Mesothelial cell of epicardium (in vitro differentiated cells): Measurements from ENCODE around the gene KAT8. TPM values are rescaled to one million over a fixed set of nuclear protein-coding genes. Genes with fewer than 3 reads are reported as not detected.

Source experiments
- DNase-seq, 2 experiments: peaks; one replicate each; pipeline ENCODE4 v3.0.0; 2021; ENCODE audit warnings: low spot score in 2 of 2; ENCODE audit not compliant: unreplicated experiment in 2 of 2
- H3K27ac Mint-ChIP-seq: 2 replicates; pipeline ENCODE4 v1.8.0; 2021; ENCODE audit warnings: mixed read lengths
- H3K27me3 Mint-ChIP-seq: 2 replicates; pipeline ENCODE4 v1.8.0; 2021; ENCODE audit warnings: low read depth, mixed read lengths
- H3K36me3 Mint-ChIP-seq: 2 replicates; pipeline ENCODE4 v1.8.0; 2021; ENCODE audit warnings: mixed read lengths
- H3K4me1 Mint-ChIP-seq: 2 replicates; pipeline ENCODE4 v1.8.0; 2021; ENCODE audit warnings: mixed read lengths
- H3K4me3 Mint-ChIP-seq: 2 replicates; pipeline ENCODE4 v1.8.0; 2021; ENCODE audit warnings: mild to moderate bottlenecking, moderate library complexity, mixed read lengths
- H3K9me3 Mint-ChIP-seq: 2 replicates; pipeline ENCODE4 v1.8.0; 2021; ENCODE audit warnings: mixed read lengths
- total RNA-seq: library from RNA; stranded (reverse); gene quantifications from 3 replicates; pipeline ENCODE4 v1.2.1, GENCODE V29; 2021
- TF ChIP-seq, protein P1 (sequence below): fragments of 200-600 bp; sonication (generic); IDR thresholded peaks from one replicate; pipeline ENCODE4 v1.5.0; 2021; ENCODE audit warnings: antibody characterized with exemption; ENCODE audit not compliant: unreplicated experiment

The KAT8 gene
- total RNA-seq, 1 donor from 2014 or later: 75.7 TPM

DNA sequence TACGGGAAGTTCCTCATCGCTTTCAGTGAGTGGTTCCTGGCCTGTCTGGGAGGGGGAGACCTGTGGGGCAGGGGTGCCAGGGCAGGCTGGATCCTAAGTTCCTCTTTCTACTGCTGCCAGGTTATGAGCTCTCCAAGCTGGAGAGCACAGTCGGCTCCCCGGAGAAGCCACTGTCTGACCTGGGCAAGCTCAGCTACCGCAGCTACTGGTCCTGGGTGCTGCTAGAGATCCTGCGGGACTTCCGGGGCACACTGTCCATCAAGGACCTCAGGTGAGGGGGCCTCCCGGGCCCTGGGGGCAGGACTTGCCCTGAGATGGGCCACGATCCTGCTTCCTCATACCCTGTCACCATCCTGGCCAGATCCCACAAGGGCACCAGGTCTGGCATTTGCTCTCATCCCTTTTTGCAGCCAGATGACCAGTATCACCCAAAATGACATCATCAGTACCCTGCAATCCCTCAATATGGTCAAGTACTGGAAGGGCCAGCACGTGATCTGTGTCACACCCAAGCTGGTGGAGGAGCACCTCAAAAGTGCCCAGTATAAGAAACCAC, 12.9 kb downstream of the KAT8 start:
- no peak for DNase-seq
- H3K27ac Mint-ChIP-seq: peak overlapping the region; percentile 93
- H3K4me1 Mint-ChIP-seq: peaks cover 42% of the 10 kb centered on the region
- TF ChIP-seq, protein P1, sequence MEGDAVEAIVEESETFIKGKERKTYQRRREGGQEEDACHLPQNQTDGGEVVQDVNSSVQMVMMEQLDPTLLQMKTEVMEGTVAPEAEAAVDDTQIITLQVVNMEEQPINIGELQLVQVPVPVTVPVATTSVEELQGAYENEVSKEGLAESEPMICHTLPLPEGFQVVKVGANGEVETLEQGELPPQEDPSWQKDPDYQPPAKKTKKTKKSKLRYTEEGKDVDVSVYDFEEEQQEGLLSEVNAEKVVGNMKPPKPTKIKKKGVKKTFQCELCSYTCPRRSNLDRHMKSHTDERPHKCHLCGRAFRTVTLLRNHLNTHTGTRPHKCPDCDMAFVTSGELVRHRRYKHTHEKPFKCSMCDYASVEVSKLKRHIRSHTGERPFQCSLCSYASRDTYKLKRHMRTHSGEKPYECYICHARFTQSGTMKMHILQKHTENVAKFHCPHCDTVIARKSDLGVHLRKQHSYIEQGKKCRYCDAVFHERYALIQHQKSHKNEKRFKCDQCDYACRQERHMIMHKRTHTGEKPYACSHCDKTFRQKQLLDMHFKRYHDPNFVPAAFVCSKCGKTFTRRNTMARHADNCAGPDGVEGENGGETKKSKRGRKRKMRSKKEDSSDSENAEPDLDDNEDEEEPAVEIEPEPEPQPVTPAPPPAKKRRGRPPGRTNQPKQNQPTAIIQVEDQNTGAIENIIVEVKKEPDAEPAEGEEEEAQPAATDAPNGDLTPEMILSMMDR: no peak
- no peaks in the 10 kb centered on the region for H3K27me3 Mint-ChIP-seq
- peaks cover 11% of the 10 kb centered on the region for H3K36me3 Mint-ChIP-seq
- H3K9me3 Mint-ChIP-seq: no peaks in the 10 kb centered on the region
- no peak overlapping the region for H3K4me3 Mint-ChIP-seq

DNA sequence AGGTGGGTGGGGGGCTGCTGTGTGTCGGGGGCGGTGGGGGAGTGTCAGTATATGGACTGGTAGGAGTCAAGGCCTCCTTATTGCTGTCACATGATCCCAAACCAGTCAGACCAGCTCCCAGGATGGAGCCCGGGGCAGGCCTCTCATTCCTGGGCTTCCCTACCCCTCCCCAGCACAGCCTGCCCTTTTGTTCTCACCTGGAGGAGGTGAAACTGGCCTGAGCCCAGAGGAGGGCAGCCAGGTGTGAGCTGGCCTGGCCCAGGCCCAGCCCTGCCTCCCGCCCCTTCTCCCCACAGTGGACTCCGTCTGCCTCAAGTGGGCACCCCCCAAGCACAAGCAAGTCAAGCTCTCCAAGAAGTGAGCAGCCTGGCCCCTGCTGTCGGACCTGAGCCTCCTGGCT, 13.4 kb downstream of the KAT8 start:
- Mint-ChIP-seq H3K27me3 (no peaks in the 10 kb centered on the region), H3K4me3 (peak overlapping the region; percentile 13), H3K4me1 (peaks cover 45% of the 10 kb centered on the region), H3K9me3 (no peaks in the 10 kb centered on the region), H3K27ac (peak overlapping the region; percentile 93), H3K36me3 (peaks cover 11% of the 10 kb centered on the region)
- TF ChIP-seq, protein P1: no peak
- DNase-seq: peak in 1 of 2 experiments; percentile 57

DNA sequence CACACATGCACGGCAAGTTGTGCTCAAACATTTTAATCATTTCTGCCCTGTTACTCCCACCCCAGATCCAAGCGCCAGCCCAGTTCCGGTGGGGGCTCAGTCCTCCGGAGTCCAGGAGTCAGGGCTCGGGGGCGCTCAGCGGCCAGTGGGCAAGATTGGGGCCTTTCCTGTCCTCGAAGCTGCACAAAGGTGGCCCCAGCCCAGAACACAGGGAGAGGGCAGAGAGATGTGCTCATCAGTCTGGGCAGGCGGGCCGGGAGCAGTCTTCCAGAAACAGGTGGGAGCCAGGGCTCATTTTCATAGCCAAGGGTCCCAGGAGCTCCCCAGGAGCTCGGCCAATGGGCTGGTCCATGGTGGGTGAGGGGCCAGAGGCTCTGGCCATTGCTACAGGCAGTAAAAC, 14.0 kb downstream of the KAT8 start:
- no peak for DNase-seq
- Mint-ChIP-seq H3K36me3 (peaks cover 9% of the 10 kb centered on the region), H3K27ac (peak overlapping the region; percentile 93), H3K27me3 (no peaks in the 10 kb centered on the region), H3K9me3 (no peaks in the 10 kb centered on the region), H3K4me3 (peak overlapping the region; percentile 13), H3K4me1 (peaks cover 50% of the 10 kb centered on the region)
- TF ChIP-seq, protein P1: no peak

DNA sequence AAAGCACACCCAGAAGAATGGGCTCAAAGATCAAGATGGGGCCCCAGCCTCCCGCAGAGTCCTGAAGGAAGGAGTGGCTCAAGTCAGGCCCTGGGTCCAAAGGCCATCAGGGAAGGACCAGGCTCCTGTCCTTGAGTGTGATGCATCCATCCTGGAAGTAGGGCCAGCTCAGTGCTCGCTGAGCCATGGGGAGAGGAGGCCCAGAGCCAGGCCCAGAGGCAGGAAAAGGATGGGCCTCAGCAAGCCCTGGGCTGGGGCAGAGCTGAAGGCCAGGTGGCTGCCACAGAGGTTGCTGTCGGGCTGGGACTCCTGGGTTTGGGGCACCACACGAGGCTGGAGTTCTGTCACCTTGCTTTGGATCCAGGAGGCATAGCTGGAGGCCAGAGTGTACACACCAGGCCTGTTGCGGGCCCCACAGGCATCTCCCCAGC, 14.4 kb downstream of the KAT8 start:
- Mint-ChIP-seq H3K27ac (peak overlapping the region; percentile 93), H3K36me3 (peaks cover 9% of the 10 kb centered on the region), H3K9me3 (no peaks in the 10 kb centered on the region), H3K4me1 (peaks cover 50% of the 10 kb centered on the region), H3K27me3 (no peaks in the 10 kb centered on the region), H3K4me3 (no peak overlapping the region)
- DNase-seq: no peak
- TF ChIP-seq, protein P1: no peak

DNA sequence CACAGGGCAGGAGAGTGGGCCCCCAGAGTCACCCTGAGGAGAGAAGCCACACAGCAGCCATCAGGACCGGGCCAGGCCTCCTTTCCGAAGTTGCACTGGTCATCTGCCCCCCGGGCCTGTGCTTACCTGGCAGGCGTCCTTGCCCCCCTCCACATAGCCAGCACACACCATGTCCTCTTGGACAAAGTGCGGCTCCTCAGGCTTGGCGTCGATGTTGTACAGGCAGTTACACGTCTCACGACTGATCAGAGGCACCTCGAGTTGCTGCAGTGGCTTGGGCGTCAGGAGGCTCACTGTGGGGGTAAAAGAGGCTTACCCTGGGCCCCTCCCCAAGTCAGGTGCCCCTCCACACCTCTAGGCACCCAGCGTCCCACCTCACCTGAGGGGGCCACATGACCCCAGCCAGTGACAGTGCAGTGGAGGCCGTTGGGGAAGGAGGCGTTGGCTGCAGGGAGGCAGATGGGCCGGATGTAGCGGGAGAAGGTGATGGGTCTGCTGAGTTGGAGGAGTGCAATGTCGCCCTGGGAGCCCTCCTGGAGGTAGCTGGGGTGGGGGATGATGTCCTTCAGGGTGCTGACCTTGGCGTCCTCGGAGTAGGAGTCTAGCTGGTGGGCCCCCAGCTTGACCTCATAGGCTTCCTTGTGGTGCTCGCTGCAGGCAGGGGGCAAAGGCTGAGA, 15.0 kb downstream of the KAT8 start:
- no peak for DNase-seq
- Mint-ChIP-seq H3K9me3 (no peaks in the 10 kb centered on the region), H3K27ac (peak overlapping the region; percentile 16), H3K36me3 (peaks cover 9% of the 10 kb centered on the region), H3K27me3 (no peaks in the 10 kb centered on the region), H3K4me3 (no peak overlapping the region), H3K4me1 (peaks cover 50% of the 10 kb centered on the region)
- TF ChIP-seq, protein P1: no peak
